SIG-M5 (cell line): ENCODE measurements around the gene CCDC127.
"Not testable (repeated sequence)": the region's sequence is repeated elsewhere in the genome, so short reads cannot be mapped to it uniquely, and the experiment has no call there.

ENCODE experiments used
- DNase-seq: peaks from one replicate; lab custom pipeline; 2025; lab: John Stamatoyannopoulos, UW

The CCDC127 gene, protein sequence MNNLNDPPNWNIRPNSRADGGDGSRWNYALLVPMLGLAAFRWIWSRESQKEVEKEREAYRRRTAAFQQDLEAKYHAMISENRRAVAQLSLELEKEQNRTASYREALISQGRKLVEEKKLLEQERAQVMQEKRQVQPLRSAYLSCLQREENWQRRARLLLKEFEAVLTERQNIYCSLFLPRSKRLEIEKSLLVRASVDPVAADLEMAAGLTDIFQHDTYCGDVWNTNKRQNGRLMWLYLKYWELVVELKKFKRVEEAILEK

DNA sequence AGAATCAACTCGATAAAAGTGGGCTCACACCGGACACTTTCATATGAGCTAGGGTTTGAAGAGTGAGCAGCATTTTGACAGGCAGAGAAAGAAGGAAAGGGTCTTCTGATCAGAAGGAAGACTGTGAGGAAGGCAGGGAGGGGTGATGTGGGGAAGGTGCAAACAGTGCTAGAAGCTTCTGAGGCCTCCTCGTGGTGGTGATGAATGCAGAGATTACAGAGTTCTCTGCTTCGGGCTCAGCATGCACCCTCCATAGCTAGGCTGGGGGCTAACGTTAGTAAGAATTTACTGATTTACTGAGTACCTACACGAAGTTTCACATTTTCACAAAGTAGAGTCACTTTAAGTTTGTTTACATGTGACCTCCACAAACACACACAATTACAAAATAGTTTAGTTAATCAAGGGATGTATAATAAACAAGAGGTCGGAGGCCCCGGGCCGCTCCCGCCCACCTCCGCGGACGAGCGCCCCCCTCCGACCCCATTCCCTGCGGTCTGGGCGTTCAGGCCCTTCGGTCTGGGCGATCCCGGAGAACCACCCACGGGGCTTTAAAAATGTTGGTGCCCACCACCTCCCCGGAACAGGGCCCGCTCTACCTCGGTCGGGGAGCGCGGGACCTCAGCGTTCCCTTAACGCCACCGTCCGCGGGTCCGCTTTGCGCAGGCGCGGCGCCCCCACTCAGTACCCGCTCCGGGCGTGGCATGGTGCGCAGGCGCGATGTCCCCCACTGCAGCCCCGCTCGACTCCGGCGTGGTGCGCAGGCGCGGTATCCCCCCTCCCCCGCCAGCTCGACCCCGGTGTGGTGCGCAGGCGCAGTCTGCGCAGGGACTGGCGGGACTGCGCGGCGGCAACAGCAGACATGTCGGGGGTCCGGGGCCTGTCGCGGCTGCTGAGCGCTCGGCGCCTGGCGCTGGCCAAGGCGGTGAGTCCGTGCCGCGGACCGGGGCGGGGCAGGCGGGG is at the start of gene CCDC127, which contains the start of gene SDHA:
Gene CCDC127, minus strand, starts transcription at position 660 of the 963 bp plus-strand sequence. CDS start 1,304 bp downstream, outside the sequence.
Gene SDHA, plus strand, starts transcription at position 827 of the 963 bp plus-strand sequence. Its CDS starts 36 bp downstream, at position 863.
- peak; percentile 58 for DNase-seq

DNA sequence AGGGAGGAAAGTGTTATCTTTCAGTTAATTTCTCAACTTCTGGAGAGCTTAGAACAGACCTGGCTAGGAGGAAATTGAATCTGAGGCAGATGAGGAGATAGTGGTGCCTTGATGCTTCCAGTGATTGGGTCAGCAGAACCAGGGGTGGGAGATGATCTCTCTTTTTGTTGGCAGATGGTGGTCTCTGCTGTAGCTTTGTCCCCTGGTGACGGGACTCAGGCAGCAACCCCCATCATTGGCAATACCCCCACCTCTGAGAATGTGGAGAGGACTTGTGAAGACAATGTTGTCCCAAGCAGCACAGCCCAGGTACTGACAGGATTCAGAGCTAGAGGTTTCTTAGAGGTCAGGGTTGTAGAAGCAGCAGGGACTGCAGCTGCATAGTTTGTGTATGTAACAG is 49.8 kb upstream of the CCDC127 start:
- no peak for DNase-seq

DNA sequence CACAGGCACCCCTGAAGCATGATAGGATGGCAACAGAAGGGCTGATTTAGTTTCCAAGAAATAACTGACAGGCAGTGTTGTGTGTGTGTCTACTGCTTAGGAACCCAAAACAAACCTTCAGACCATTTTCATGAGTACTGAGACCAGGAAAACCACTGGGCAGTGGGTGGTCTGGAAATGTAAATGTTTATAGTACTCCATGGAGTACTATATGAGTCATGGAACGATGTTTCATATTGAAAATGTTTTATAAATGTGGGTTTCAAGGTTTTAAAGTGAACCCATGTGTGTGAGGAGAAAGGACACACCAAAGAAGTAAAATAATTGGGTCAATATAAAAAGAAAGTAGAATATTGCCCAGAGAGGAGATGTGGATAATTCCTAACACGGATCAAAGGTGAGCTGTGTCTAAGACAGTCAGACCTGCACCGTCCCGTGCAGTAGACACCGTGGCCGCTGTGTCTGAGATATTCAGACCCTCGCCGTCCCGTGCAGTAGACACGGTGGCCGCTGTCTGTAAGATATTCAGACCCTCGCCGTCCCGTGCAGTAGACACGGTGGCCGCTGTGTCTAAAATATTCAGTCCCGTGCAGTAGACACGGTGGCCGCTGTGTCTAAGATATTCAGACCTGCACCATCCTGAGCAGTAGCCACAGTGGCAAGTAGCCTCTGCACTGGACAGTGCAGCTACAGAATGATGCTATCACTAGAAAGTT is 48.5 kb upstream of the CCDC127 start:
- not testable (repeated sequence) for DNase-seq

DNA sequence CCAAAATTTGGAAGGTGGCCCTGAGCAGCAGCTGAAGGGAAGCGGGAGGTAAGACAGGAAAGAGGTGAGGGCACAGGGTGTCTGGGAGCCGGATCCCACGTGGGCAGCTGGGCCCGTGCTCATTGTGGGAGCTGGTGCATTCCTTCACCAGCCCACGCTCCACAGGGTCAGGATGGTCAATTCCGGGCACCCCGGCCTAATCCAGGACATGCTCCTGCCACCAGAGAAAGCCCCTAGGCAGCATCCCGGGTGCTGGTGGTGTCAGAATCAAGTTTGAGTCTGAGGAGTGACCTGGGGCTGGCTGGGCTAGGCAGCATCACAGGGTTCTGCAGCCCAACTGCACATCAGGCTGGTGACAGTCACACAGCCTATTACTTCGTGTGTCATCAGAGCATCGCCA is 46.4 kb upstream of the CCDC127 start:
- no peak for DNase-seq

DNA sequence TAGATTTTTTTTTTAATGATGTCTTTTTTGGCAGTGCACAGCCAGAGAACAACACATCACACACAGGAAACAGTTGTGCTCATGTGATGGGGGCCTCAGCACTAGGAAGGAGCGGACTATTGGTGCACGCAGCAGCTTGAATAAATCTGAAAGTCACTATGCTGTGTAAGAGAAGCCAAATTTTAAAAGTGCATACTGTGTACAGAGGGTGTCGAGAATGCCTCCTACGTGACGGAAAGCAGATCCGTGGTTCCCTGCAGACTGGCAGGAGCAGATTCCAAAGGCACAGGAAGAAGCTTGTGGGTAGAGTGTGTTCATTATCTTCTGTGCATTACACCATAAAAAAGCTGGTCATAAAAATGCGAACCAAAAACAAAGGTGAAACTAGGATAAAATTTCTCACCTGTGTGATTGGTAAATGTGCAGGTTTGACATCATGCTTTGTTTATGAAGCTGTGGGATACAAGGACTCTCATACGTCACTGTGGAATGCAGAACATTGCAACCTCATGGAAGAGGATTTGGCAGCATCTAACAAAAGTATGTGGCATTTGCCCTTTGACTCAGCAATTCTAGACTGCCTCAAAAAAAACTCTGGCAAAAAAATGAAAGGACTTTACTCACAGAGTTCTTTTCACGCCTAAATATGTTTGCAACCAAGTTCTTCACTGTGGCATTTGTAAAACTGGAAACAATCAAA is 45.5 kb upstream of the CCDC127 start:
- DNase-seq = not testable (repeated sequence)

DNA sequence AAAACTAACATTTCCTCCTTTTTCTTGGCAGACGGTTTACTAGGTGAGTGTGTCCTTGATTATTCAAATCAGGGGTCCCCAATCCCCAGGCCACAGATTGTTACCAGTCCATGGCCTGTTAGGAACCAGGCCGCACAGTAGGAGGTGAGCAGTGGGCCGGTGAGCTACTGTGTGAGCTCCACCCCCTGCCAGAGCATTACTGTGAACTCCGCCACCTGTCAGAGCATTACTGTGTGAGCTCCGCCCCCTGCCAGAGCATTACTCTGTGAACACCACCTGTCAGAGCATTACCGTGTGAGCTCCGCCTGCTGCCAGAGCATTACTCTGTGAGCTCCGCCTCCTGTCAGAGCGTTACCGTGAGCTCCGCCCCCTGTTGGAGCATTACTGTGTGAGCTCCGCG is 39.2 kb upstream of the CCDC127 start:
- no peak for DNase-seq

DNA sequence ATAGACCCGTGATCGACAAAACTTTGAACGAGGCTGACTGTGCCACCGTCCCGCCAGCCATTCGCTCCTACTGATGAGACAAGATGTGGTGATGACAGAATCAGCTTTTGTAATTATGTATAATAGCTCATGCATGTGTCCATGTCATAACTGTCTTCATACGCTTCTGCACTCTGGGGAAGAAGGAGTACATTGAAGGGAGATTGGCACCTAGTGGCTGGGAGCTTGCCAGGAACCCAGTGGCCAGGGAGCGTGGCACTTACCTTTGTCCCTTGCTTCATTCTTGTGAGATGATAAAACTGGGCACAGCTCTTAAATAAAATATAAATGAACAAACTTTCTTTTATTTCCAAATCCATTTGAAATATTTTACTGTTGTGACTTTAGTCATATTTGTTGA is 38.4 kb upstream of the CCDC127 start:
- not testable (repeated sequence) for DNase-seq

DNA sequence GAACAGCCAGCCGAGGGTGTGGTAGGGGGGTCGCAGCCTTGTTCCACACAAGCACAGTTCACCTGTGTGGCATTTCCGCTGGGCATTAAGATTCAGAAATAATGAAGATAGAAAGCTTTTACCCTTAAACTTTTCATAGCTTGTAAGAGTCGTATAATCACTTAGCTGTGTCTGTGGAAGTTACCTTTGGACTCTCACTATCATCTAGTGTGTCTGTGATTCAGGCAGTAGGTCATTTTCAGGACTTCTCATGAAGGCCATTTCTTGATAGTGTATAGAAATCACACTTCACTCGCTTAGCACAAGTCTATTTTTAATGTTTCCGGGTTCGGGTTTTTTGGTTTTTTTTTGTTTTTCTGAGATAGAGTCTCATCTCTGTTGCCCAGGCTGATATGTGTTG is 37.2 kb upstream of the CCDC127 start:
- DNase-seq = not testable (repeated sequence)

DNA sequence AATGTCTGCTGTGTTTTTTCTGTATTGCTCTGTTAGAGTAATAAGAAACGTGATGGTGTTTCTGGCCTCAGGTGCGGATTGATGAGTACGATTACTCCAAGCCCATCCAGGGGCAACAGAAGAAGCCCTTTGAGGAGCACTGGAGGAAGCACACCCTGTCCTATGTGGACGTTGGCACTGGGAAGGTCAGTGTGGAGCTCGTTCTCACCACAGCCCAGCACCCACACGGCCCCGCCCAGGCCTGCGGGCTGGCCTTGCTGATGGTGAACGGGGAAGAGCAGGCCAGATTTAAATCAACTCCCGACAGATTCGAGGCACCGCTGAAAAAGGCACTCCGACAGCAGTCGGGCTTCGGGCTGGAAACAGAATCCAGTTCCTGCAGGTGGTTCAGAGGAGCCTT is 36.4 kb upstream of the CCDC127 start:
- not testable (repeated sequence) for DNase-seq

DNA sequence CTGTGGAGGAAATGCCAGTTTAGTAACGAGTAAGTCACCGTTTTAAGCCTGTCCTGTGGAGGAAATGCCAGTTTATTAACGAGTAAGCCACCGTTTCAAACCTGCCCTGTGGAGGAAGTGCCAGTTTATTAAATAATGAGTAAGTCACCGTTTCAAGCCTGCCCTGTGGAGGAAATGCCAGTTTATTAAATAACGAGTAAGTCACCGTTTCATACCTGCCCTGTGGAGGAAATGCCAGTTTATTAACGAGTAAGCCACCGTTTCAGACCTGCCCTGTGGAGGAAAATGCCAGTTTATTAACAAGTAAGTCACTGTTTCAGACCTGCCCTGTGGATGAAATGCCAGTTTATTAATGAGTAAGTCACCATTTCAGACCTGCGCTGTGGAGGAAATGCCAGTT is 34.6 kb upstream of the CCDC127 start:
- no peak for DNase-seq

DNA sequence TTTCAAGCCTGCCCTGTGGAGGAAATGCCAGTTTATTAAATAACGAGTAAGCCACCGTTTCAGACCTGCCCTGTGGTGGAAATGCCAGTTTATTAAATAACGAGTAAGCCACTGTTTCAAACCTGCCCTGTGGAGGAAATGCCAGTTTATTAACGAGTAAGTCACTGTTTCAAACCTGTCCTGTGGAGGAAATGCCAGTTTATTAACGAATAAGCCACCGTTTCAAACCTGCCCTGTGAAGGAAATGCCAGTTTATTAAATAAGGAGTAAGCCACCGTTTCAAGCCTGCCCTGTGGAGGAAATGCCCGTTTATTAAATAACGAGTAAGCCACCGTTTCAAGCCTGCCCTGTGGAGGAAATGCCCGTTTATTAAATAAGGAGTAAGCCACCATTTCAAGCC is 34.0 kb upstream of the CCDC127 start:
- DNase-seq = not testable (repeated sequence)

DNA sequence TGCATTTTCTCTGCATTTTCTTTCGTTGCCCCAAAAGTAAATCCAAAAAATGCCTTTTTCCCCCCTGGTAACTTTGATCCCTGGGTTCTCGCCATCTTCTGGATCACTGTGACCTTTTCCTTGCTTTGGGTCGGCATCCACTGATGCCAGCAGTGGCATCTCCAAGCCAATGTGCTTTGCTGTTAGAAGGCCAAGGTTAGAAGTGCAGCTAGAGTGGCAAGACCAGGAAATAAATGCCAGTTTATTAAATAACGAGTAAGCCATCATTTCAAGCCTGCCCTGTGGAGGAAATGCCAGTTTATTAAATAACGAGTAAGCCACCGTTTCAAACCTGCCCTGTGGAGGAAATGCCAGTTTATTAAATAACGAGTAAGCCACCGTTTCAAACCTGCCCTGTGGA is 33.6 kb upstream of the CCDC127 start:
- not testable (repeated sequence) for DNase-seq

DNA sequence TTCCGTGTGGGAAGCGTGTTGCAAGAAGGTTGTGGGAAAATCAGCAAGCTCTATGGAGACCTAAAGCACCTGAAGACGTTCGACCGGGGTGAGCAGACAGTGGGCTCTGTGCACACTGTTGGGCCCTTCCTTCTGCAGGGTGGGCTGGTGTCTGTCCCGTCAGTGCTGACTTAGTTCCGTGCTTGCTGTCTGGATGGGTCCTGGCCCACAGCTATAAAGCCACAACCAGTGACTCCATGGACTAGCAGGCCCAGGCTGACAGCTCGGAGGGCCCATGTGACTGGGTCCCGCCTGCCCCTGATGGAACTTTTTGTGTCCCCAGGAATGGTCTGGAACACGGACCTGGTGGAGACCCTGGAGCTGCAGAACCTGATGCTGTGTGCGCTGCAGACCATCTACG is 33.1 kb upstream of the CCDC127 start:
- not testable (repeated sequence) for DNase-seq

DNA sequence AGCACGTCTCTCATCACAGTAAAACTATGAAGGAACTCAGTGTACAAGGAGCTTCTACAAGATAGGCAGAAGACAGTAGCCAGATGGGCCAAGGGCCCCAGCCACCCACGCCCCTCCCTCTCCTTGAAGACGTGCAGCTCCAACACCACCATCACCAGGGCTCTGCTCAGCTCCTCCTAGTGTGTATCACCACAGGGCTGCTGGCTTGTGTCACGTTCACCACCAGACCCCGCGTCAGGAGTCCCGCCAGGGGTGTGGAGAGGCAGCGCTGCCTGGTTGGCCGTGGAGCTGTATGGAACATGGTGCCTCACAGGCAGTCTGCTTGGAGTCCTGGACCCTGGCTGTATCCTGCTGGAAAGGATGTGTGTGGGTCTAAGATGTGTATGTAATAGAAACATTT is 32.4 kb upstream of the CCDC127 start:
- DNase-seq = not testable (repeated sequence)

DNA sequence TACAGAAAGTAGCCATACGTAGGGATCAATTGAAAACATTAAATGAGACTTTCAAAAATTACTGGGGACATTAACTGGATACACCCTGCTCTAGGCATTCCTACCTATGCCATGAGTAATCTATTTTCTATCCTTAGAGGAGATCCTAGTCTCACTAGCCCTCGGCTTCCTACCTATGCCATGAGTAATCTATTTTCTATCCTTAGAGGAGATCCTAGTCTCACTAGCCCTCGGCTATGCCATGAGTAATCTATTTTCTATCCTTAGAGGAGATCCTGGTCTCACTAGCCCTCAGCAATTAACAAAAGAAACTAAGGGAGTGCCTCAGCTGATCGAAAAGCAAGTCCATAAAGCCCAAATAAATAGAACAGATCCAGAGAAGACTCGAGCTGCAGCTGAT is 27.8 kb upstream of the CCDC127 start:
- DNase-seq = not testable (repeated sequence)

DNA sequence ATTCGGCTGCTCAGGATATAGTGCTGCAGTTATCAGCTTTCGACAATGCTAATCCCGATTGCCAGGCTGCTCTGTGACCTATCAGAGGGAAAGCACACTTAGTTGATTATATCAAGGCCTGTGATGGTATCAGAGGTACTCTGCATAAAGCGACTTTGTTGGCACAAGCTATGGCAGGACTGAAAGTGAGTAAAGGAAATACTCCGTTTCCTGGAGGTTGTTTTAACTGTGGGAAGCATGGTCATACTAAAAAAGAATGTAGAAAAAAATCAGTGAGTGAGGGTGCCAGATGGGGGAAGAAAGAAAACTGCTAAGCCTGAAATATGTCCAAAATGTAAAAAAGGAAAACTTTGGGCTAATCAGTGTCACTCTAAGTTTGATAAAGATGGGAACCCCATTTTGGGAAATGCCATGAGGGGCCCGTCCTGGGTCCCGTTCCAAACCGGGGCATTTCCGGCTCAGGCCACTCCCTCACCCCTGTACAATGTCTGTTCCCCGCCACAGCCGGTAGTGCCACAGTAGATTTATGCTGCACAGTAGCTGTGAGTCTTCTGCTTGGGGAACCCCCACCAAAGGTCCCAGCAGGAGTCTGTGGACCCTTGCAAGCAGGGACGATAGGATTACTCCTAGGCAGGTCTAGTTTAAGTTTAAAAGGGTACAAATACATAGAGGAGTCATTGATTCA is 25.9 kb upstream of the CCDC127 start:
- DNase-seq = not testable (repeated sequence)

DNA sequence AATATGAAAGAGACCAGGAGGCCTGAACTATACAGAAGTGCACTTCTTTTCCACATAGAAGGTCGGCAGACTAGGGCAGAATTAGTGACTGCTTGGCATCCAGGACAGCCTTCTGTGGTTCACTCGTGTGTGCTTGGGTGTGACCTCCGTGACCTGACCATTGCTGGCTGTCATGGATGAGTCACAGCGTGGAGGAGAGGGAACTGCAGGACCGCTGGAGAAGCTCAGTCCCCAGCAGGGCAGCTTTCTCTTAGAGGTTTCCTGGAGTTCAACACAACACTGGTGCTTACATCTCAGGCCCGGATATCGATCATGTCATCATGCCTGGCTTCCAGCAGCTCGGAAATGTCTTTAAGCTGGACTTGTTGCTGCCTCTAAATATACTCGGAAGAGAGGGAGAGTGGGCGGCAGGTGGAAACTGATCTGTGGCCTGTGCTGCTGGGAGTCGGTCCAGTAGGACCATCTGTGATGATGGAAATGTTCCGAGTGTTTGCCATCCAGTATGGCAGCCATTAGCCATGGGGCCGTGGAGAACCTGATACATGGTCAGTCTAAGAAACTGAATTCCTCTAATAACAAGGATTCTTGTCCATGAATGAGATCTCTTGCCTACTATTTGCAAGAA is 23.2 kb upstream of the CCDC127 start:
- not testable (repeated sequence) for DNase-seq

DNA sequence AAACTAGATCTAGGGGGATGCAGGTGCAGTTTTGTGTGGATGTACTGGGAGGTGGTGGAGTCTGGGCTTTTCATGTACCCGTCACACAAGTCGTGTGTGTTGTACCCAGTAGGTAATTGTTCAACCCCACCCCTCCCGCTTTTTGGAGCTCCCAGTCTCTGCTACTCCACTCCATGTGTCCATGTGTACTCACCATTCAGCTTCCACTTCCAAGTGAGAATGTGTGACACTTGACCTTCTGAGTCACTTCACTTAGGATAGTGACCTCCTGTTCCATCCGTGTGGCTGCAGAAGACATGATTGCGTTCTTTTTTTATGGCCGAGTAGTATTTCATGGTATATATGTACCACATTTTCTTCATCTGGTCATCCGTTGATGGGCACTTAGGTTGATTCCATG is 22.6 kb upstream of the CCDC127 start:
- not testable (repeated sequence) for DNase-seq

DNA sequence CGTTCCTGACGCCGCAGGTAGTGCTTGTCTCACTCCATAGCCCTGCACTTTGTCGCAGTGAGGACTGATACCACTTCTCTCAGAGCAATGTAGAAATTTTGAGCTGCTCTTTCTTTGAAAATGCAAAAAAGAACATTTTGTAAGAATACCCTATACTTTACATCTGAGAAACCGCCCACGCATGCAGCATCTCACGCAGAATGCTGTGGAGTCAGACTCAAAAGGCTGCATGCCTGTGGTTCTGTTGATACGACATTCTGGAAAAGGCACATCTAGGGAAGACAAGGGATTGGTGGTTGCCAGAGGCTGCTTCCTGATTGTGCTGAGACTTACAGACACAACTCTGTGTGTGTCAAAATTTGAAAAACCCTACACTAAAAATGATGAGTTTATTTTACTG is 20.0 kb upstream of the CCDC127 start:
- DNase-seq = not testable (repeated sequence)

DNA sequence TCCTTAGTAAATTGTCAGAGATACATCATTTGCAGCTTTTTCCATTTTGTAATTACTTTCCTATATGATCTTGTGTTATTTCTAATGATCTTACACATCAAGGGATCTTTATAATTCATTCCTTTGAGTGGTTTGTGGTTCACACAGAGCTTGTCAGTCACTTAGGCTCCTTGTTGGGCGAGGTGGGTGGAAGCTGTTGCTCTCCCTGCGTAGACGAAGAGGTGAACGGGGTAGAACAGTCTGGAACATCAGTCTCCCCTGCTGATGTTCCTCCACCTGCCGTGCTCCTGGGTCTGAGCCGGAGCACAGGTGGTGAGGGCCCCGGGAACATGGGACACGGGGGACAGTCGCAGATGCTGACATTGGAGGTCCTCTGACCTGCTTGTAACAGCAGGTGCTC is 17.6 kb upstream of the CCDC127 start:
- DNase-seq = not testable (repeated sequence)
